ENCODE measurements around the gene DLG2.

DNA sequence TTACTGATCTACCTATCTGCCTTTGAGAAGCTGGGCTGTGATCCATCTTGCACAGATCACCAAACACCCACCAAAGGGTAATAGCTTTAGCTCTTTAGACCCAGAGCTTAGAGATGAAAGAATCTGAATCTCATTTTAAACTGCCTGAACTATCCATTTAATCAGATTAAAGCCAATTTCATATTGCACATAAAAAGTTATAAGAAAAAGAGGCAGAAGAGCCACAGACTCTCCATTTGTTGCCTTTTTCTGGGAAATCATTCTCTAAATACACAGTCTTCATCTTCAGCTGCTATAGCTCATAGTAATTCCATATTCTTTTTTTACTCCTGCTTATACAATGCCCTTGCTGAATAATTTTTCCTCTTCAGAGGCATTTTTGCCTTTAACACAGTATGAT, 271.2 kb downstream of the DLG2 start:
- no peak for TF ChIP-seq POLR2A (IDR thresholded peaks at IDR 0.05)
- TF ChIP-seq, protein P1, sequence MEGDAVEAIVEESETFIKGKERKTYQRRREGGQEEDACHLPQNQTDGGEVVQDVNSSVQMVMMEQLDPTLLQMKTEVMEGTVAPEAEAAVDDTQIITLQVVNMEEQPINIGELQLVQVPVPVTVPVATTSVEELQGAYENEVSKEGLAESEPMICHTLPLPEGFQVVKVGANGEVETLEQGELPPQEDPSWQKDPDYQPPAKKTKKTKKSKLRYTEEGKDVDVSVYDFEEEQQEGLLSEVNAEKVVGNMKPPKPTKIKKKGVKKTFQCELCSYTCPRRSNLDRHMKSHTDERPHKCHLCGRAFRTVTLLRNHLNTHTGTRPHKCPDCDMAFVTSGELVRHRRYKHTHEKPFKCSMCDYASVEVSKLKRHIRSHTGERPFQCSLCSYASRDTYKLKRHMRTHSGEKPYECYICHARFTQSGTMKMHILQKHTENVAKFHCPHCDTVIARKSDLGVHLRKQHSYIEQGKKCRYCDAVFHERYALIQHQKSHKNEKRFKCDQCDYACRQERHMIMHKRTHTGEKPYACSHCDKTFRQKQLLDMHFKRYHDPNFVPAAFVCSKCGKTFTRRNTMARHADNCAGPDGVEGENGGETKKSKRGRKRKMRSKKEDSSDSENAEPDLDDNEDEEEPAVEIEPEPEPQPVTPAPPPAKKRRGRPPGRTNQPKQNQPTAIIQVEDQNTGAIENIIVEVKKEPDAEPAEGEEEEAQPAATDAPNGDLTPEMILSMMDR (IDR thresholded peaks at IDR 0.05) = no peak

All from suprapubic skin (tissue), 3 donors.